Fibroblast of gingiva (primary cell): Measurements from ENCODE around the gene SEC14L5.
A peak's percentile ranks its signal among the peaks of the same experiment; 100 is the strongest.
"Not testable (repeated sequence)": the region's sequence is repeated elsewhere in the genome, so short reads cannot be mapped to it uniquely, and the experiment has no call there.

Experiments
- DNase-seq: peaks from one replicate; pipeline ENCODE4 v3.0.0-alpha.2; 2011; ENCODE audit warnings: low read depth

Gene SEC14L5

DNA sequence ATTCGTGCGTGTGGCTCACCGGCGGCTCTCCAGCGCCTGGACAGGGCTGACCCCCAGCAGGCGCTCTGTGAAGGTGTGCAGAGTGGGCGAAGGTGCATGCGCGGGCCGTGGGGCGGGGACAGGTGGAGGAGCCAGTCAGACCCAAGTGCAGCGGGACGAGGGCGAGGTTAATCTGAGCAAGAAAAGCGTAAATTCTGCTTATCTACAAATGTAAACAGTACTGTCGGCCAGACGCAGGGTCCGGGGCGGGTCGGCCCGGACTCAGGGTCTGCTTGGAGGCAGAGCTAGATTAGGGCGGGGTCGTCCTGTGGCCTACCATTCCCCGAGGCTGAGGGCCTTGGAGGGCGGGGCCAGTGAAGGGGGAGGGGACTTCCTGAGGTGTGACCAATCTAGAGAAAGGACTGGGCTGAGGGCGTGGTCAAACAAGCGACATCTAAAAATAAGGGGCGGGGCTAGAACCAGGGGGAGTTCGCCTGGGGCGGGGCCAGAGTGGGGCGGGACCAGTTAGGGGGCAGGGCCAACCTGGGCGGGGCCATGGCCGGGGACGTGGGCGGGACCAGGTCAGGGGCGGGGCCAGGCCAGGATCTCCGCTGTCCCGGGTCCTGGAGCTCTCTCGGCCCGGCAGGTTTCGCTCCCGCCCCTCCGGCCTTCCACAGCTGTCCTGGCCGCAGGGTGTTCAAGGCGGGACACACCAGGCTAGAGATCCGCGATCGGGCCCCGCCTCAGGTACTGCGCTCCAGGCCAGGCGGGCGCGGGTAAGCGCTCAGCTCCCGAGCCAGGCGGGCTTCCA, at the start of gene SEC14L5:
TSS of gene SEC14L5 (plus strand) at position 611 of the 790 bp plus-strand sequence. CDS start 994 bp downstream, outside the sequence.
- peak; percentile 94 for DNase-seq

DNA sequence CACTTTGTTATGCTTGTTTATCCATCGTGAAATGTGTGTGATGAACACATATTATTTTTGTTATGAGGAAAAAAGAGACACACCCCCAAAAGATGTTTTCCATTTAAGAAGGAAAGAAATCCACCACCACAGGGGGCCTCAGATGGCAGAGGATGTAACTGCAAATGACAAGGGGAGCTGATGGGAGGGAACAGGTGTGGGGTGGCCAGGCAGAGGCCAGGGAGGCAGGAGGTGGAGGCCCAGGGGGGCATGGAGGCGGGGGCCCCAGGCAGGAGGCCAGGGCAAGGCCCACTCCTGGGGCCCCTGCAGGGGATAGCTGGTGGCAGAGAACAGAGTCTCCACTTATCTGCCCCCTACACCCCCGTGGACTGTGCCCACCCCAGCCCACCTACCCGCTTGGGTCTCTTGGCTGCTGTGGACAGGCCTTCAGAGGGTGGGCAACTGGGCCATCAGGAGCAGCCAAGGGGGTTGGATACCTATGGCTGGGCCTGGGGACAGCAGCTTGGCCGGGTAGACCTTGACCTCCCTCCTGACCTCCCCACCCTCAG, 49.2 kb upstream of the SEC14L5 start:
- DNase-seq = no peak

DNA sequence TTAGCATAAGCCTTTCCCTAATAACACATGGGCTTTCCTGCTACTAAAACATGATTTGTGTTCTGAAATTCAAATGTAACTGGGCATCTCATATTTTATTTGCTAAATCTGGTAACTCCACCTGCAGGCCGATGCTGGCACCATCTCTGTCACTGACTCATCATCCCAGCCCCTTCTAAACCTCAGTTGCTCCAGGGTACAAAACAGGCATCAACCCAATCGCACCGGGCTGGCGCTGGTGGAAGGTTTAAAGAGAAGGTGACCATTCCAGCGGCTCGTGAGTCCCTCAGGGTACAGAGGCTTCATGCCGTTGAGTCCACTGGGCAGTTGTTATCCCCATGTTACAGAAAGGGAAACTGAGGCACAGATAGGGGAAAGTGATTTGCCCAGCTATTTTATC, 48.3 kb upstream of the SEC14L5 start:
- no peak for DNase-seq

DNA sequence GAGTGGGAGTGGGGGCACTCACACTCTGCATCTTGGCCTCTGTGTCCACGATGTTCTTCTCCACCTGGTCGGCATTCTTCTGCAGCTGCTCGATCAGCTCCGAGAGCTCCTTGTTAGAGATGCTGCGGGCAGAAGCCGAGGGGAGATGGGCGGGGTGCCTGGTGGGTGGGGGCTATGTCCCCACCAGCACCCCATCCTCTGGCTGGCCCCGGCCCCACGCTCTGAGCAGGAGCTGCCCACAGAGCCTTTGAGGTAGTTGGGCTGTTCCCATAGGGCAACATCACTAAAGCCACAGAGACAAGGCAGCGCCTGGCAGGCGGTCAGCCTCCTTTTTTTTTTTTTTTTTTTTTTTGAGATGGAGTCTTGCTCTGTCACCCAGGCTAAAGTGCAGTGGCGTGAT, 47.3 kb upstream of the SEC14L5 start:
- no peak for DNase-seq

DNA sequence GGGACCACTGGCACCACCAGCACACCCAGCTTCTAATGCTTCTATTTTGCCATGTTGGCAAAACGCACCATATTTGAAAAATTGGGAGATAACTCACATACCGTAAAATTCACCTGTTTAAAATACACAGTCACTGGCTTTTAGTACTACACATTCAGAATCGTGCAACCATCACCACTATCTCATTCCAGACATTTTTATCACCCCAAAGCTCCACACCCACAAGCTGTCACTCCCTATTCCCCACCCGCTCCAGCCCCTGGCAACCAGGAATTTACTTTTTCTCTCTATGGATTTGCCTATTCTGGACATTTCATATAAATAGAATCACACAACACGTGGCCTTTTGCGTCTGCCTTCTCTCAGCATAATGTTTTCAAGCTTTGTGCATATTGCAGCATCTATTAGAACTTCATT, 46.2 kb upstream of the SEC14L5 start:
- DNase-seq = no peak

DNA sequence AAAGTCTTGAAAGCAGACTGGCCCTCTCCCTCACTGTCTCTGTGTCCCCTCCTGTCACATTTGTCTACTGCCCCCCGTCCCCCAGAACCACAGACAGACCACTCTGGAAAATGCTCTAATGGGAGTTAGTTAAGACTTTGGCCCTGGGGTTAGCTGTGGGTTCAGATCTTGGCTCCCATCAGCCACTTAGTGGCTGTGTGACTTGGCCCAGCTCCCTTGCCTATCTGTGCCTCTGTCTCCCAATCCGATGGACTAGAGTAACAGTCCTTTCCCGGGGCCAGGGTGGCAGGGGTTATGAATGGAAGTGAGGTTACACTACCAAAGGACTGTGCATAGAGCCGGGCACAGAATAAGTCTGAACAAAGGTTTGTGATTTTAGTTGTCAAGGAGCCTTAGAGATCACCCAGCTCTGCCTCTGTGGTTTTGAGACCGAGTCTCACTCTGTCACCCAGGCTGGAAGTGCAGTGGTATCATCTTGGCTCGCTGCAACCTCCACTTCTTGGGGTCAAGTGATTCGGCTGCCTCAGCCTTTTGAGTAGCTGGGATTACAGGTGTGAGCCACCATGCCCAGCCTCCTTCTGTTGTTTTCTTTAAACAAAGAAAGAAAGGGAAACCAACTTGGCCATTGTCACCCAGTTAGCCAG, 44.9 kb upstream of the SEC14L5 start:
- DNase-seq = no peak

DNA sequence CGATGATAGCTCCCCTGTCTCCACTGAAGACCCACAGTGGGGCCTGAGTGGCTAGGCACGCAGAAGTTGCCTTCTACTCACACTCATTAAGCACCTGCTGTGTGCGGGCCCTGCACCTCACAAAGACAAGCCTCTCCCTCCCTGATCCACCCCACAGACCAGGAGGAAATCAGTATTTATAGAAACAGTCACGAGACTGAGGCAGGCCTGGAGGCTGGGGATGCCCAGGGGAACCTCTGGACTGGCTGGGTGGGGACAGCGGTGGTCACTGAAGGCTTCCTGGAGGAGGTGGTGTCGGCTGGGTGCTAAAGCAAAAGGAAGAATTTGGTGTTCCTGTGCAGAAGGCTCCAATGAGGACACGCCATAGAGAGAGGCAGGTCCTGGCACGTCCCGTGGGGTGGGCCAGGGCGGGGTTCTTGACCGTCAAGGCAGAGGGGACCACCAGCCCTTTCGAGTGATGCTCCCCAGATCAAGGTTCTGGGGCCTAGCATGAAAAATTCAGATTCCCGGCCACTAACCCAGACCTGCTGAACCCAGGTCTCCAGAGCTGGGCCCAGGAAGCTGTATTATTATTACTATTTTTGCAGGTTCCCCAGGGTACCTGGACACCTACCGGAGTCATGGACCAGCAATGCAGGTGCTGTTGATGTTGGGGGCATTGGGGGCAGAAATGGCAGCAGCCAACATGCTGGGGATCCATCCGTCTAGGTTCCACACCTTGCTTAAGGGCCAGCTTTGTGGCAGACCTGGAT, 44.2 kb upstream of the SEC14L5 start:
- DNase-seq = no peak

DNA sequence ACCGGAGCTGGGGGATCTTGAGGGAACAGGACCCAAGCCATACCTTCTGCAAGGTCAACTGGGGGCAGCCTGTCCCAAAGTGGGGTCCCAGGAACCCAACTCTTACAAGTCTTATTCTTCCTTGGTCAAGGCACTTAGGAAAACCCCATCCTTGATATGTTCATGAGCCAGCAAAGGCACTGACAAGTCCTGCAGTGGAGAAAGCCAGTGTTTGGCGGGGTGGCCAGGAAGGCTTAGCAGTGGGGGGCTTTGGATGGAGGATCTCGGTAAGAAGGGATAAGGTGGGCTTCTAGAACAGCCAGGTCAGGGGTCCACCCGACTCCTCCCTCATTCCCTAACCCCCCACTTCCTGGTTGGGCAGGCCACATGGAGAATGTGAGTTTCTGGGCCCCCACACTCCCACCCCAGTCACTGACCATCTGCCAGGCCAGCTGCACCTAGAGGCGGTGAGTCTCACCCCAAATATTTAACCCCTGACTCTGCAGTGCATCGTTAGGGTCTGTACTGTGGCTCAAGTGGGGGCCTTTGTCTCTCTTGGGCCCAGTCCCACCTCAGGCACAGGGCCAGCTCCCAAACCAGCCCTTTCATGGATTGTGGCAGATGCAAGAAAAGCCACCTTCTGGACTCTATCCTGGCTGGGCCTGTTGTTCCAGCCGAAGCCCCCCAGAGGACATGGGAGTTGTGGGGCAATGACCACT, 43.5 kb upstream of the SEC14L5 start:
- DNase-seq = no peak

DNA sequence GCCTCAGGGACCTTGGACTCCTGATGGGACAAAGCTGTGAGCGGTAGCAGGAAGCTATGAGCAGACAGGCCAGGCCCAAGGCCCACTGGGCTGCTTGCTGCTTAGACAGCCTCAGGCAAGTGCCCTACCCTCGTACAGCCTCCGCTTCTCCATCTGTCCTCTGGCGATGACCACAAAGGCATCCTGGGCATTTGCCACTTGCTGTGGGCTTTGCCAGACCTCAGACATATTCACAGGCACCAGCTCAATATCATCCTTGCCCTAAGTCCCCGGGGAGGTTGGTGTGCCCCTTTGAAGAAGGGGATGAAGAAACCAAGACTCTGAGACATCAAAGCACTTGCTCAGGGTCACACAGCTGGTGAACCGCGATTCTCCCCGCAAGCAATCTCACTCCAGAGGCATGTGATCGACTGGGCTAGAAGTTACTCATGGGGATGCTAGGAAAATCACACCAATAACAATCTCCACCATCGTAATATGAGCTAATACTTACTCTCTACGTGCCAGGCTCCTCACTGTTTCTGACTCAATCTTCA, 42.8 kb upstream of the SEC14L5 start:
- DNase-seq = peak; percentile 96

DNA sequence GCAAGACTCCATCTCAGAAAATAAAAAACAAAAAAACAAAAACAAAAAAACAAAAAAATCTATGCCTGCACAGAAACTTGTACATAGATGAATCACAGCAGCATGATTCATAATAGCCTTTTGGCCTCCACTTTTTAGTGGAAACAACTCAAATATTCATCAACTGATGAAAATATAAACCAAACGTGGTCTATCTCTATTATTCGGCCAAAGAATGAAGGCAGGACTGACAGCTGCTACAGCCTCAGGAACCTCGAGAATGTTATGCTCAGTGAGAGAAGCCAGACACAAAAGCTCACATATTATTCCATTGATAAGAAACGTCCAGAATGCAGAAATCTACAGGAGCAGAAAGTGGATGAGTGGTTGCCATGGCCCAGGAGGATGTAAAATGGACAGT, 41.0 kb upstream of the SEC14L5 start:
- DNase-seq = no peak

DNA sequence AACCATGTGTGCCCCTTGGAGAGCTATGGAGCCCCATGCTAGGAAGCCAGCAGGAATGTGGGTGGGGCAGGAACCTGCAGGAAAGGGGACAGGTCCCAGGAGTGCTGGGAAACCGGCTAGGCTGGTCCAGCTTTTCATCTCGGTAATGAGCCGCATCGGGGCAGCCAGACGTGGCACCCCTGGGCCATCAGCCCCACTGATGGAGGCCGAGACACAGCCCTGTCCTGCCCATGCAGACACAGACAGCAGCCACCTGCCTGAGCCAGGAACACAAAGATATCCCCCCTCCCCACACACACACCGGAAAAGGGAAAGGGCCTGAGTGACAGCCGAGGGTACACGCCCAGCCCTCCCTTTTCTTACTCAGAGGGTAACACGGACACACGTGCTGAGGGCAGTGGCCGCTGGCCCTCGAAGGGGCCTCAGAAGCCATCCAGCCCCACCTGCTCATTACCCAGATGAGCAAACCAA, 39.3 kb upstream of the SEC14L5 start:
- no peak for DNase-seq

DNA sequence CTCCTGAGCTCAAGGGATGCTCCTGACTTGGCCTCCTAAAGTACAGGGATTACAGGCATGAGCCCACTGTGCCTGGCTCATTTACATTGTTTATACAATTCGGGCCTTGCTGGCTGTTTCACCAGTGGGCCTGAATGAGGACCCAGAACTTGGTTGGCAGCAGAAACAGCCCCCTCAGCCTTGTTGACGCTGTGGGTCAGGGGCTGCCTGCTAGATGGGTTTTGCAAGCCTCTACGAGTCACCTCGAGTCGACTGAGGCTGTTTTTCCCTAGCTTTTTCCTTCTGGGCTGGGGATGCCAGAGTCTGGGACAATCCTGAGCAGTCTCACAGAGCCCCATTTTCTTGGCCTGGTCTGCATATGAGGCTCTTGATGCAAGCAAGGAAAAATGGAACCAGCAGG, 37.3 kb upstream of the SEC14L5 start:
- no peak for DNase-seq

DNA sequence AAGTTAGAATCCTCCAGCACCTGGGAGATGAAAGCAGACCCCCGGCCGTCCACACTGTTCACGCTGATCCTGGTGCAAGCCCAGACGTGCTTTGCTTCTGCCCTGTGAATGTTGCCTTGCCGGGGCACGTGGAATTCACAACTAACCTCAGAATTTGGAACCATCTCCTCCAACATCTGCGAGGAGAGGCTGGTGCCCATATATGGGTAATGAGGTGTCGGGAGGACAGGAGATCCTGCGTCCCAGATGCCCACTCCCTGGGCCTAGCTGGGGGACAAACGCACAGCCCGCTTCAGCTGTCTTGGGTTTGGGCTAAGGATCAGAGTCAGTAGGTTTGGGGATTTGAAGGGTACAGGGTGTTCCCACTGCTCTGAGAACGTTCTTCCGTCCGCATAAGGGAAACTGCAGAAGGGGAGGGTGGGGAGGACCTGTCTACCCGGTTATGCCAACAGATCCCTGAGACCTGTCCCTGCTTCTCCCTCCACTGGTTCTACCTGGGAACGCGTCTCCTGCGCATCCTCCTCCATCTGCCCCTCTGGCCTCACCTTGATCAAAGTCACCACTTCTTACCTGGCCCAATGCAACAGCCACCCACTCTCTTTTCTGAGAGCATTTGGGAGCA, 35.3 kb upstream of the SEC14L5 start:
- DNase-seq = no peak

DNA sequence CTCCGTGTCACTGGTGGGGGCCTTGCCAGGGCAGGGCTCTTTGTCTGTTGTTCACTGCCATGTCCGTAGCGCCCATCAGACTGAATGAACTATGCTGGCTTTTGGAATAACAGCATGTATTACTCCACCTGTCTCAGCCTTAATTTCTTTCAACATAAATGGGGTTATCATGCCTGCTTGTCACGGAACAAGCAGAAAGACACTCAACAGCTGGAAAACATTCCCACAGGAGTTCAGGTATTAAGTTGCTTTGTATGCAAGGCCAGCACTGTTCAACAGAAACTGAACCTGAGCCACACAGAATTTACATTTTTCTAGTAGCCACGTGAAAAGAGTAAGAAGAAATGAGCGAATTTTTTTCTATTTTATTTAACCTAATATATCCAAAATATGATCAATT, 34.3 kb upstream of the SEC14L5 start:
- no peak for DNase-seq

DNA sequence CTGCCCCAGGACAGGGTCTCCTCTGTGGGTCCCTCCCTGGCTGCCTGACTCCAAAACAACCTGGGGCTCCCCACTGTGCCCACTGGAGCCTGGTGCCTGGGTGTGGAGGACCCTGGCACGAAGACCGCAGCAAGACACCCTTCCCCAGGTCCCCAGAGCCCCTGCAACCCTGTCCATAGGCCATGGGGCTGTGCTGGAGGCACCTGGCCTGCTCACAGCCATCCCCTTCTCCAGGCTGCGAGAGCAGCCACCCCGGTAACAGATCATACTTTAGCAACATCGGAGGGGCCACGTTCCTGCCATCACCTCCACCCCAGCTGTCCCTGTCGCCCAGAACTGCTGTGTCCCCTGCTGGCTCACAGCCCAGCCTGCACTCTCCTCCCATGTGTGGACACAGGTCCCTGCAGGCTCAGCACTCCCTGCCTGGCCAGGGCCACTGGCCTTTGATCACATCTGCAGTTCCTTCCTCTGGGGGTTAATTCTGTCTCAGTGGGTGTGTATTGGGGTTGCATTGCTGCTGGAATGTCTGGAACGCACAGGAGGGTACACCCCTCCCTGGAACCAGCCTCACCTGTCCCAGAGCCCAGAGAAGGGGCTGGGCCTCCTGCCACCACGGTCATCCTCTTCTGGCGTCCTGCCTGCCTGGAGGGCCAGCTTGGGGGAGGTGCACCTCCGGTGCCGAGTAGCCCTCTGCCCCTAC, 33.4 kb upstream of the SEC14L5 start:
- DNase-seq = no peak

DNA sequence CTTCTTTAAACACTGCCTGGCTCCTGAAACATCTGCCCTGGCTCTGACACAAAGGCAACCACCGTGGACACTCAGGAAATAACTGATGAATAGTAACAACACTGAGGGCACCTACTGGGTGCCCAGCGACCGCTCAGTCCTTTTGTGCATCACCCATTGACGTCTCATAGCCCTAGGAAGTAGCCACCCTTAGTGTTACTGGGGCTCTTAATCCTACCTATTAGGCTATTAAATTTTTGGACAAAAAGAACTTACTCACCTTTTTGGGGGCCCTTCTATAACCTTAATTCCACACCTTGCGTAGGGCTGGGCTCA, 32.9 kb upstream of the SEC14L5 start:
- DNase-seq = no peak

DNA sequence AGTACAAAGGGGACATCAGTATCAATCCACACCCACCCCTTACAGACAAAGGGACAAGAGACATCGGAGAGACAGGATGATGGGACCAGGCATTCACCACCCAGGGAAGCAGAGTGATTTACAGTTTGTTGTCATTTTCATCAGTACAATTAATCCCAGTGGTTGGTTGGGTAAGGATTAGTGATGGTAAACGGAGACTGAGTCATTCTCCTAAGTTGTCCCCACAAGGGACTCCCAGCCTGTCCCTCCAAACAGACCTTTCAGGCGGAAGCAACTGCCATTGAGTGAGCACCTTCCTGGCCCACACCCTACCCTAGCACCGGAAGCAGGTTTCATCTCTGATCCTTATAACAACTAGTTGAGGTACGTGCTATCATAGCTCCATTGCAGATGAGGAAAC, 32.3 kb upstream of the SEC14L5 start:
- no peak for DNase-seq

DNA sequence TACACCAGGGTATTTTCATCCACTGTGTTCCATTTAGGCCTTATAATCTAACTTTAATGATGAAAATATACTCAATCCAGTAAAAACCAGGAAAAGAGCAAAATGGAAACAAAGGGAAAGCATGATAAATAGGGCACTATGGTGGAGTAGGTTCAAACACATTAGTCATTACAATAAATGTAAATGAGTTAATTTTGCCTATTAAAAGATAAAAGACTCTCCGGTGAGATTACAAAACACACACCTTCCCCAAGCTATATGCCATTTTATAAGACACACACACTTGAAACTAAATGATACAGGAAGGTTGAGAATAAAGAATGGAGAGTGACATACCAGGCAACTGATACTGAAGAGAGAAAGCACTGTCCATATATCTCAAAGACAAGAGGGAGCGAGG, 31.2 kb upstream of the SEC14L5 start:
- DNase-seq = no peak

DNA sequence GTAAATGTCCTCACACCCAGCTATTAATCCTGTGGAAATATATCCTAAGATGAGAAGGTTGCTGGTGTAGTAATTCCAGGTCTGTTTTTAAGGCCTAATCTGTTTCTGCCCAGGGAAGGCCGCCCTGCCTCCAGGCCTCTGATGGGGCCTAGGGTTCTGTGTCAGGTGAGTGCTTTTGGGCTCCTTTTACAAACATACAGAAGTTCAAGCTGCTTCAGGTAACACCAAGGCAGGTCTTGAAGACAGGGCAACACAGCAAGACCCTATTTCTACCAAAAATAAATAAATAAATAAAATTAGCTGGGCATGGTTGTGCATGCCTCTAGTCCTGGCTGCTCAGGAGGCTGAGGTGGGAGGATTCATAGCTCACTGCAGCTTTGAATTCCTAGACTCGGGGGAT, 30.5 kb upstream of the SEC14L5 start:
- no peak for DNase-seq

DNA sequence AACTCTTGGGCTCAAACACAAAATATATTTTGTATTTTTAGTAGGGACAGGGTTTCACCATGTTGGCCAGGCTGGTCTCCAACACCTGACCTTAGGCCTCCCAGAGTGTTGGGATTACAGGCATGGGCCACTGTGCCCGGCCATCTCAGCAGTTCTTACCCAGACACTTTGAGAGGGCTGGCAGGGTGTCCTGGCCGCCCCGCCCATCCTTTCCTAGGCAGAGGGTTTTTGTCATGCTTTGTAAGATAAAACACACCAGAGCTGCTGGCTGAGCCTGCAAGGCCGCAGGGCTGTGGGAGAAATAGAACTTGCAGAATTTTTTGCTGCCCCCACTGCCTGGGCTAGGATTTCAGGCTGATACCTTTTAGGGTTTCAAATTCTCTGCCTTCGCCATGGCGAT, 29.9 kb upstream of the SEC14L5 start:
- DNase-seq = no peak

DNA sequence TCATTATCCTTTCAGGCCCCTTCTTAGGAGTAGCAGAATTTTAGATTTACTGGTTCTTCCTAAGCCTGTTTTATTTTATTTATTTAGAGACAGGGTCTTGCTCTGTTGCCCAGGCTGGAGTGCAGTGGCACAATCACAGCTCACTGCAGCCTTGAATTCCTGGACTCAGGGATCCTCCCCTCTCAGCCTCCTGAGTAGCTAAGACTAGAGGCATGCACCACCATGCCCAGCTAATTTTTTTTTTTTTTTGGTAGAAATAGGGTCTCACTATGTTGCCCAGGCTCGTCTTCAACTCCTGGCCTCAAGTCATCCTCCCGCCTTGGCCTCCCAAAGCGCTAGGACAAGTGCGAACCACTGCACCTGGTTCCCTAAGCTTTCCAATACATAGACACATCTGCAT, 28.5 kb upstream of the SEC14L5 start:
- not testable (repeated sequence) for DNase-seq
